Sigmoid colon (tissue), 3 donors: ENCODE results near the gene PLEKHM2.

Source experiments
- CTCF ChIP-seq, 4 experiments: fragments of 450-650 bp in 3 of 4; fragments of 200-600 bp in 1 of 4; IDR thresholded peaks; one replicate each; pipeline ENCODE4 v1.5.1; 2016 to 2019; ENCODE audit warnings: antibody characterized with exemption in 4 of 4, mild to moderate bottlenecking in 3 of 4, moderate library complexity in 2 of 4
- POLR2A ChIP-seq, 2 donors: fragments of 450-650 bp; IDR thresholded peaks; one replicate each; pipeline ENCODE4 v1.6.1; 2016; ENCODE audit warnings: antibody characterized with exemption in 2 of 2, mild to moderate bottlenecking in 2 of 2, moderate library complexity in 2 of 2

- TF ChIP-seq POLR2A (IDR thresholded peaks at IDR 0.05): no peak
- no peak for TF ChIP-seq CTCF (IDR thresholded peaks at IDR 0.05)
Measured at GRCh38 chr1:15732686-15733081, 48.6 kb downstream of the PLEKHM2 start.
